Epithelial cell of proximal tubule (primary cell): ENCODE data around the gene DNAI4. TPM values are rescaled to one million over a fixed set of nuclear protein-coding genes. Genes with fewer than 3 reads are reported as not detected.

Experiments
- DNase-seq: peaks from one replicate; pipeline ENCODE4 v3.0.0-alpha.2; 2011; ENCODE audit warnings: low read depth
- H3K4me3 ChIP-seq: 2 replicates; pipeline ENCODE4 v1.5.1; 2011; ENCODE audit warnings: low read depth, mild to moderate bottlenecking, low read length
- total RNA-seq: library from RNA; depleted of rRNA; stranded (reverse); fragments of >200 nt; gene quantifications from 2 replicates; pipeline ENCODE4 v1.2.3, GENCODE V29; 2015
- TF ChIP-seq, protein P1 (sequence below): conservative IDR thresholded peaks from 2 replicates; pipeline ENCODE4 v1.5.1; 2012; ENCODE audit warnings: low read depth, mild to moderate bottlenecking, low read length

The DNAI4 gene
- total RNA-seq, 1 donor from 2014 or later, result 7.1 TPM

DNA sequence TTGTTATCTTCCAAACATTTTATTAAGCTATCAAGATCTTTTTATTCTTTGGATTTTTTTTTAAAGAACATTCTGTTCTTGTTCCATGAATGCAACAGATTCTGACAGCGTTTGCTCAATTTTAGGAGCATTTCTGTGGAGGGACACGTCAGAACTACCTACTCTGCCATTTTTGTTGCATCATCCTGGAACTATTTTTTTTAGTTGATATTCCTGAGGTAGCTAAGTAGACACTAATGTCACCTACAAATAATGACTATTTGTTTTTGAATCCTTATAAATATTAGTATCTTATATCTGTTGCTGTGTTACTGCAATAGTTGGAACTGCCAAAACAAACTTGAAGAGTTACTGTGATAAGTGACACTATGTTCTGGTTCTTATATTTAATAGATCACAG, 57.2 kb downstream of the DNAI4 start:
- TF ChIP-seq, protein P1, sequence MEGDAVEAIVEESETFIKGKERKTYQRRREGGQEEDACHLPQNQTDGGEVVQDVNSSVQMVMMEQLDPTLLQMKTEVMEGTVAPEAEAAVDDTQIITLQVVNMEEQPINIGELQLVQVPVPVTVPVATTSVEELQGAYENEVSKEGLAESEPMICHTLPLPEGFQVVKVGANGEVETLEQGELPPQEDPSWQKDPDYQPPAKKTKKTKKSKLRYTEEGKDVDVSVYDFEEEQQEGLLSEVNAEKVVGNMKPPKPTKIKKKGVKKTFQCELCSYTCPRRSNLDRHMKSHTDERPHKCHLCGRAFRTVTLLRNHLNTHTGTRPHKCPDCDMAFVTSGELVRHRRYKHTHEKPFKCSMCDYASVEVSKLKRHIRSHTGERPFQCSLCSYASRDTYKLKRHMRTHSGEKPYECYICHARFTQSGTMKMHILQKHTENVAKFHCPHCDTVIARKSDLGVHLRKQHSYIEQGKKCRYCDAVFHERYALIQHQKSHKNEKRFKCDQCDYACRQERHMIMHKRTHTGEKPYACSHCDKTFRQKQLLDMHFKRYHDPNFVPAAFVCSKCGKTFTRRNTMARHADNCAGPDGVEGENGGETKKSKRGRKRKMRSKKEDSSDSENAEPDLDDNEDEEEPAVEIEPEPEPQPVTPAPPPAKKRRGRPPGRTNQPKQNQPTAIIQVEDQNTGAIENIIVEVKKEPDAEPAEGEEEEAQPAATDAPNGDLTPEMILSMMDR, result no peak
- H3K4me3 ChIP-seq, result no peak overlapping the region
- DNase-seq, result no peak

- no peak for DNase-seq
- H3K4me3 ChIP-seq, result no peak overlapping the region
- TF ChIP-seq, protein P1, result no peak
Observed at GRCh38 chr1:66860529-66860928, 64.1 kb downstream of the DNAI4 start.

DNA sequence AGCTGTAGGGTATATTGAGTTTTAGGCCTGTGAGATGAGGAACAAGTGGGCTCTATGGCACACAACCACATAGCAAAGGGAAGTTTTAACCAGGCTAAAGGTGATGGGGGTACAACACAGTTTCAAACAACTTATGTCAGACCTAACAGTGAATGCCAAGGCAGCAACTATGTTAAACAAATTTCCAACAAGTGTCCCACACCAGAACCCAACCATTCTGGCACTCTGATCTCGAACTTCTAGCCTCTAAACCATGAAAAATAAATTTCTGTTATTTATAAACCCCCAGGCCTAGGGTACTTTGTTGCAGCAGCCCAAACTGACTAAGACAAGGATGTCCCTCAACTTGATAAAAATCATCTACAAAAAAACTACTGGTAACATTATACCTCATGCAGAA, 71.3 kb downstream of the DNAI4 start:
- TF ChIP-seq, protein P1, result no peak
- DNase-seq, result no peak
- no peak overlapping the region for H3K4me3 ChIP-seq

DNA sequence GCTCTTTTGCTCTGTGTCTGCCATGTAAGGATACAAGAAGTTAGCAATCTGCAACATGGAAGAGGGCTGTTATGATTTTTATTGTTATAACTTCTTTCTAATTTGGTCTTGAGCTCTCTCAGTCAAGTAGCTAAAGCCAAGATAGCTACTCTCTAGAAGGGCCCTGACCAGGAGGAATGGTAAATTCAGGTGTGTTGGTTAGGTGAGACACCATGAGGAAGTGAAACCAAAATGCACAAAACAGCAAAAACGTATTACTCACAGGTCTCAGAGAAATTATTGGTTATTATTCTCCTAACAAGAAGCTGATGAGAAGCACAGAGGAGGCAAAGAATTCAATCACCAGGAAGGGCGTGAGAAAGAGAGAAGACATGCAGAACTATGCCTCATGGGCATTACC, 71.8 kb downstream of the DNAI4 start:
- TF ChIP-seq, protein P1, result no peak
- H3K4me3 ChIP-seq, result no peak overlapping the region
- no peak for DNase-seq

DNA sequence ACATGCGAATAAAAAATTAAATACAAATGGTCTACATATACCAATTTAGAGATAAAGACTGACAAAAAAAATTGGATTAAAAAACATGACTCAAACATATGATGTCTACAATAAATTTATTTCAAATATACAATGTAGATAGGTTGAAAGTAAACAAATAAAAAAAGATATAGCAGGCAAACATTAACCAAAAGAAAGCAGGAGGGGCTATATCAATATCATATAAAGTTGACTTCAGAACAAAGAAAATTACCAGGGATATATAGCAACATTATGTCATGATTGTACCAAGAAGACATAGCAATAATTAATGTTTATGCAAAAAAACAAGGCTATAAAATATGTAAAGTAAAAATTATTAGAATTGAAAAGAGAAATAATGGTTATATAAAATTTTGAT, 73.7 kb downstream of the DNAI4 start:
- H3K4me3 ChIP-seq, result no peak overlapping the region
- no peak for DNase-seq
- TF ChIP-seq, protein P1, result no peak

DNA sequence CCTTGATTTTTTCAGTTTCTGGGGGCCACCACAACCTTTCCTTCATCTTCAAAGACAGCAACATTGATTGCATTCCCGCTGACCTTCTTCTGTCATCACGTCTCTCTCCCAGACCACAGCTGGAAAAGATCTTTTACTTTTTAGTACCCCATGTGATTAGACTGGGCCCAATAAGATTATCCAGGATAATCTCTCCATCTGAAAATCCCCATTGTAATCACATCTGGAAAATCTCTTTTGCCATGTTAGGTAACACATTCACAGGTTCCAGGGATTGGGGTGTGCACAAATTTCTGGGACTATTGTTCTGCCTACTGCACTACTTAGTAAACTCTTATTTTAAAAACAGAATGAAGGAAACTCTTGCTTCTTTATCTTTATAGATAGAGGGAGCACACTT, 76.5 kb downstream of the DNAI4 start:
- TF ChIP-seq, protein P1, result no peak
- no peak overlapping the region for H3K4me3 ChIP-seq
- no peak for DNase-seq

DNA sequence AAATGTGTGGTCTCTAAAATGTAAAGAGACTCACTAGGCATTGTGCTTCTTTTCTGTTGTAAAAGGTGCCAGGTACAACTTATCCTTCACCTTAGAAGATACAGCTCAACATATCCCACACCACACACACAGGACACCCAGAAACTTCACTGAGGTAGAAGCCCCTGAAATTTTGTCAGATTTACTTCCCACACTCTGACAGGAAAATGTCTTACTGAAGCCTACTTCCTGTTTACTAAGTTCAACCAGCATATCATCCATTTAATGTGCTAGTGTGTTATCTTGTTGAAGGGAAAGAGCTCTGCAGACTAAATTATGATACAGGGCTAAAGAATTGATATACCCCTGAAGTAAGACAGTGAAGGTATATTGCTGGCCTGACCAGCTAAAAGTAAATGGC, 83.7 kb downstream of the DNAI4 start:
- DNase-seq, result no peak
- TF ChIP-seq, protein P1, result no peak
- no peak overlapping the region for H3K4me3 ChIP-seq
